ENCODE data around the gene SNAP25. TPM values are rescaled to one million over a fixed set of nuclear protein-coding genes. Genes with fewer than 3 reads are reported as not detected.
A peak's percentile ranks its signal among the peaks of the same experiment; 100 is the strongest.

The SNAP25 gene
- total RNA-seq, 1 experiment from 2014 or later, result 0.39 TPM

DNA sequence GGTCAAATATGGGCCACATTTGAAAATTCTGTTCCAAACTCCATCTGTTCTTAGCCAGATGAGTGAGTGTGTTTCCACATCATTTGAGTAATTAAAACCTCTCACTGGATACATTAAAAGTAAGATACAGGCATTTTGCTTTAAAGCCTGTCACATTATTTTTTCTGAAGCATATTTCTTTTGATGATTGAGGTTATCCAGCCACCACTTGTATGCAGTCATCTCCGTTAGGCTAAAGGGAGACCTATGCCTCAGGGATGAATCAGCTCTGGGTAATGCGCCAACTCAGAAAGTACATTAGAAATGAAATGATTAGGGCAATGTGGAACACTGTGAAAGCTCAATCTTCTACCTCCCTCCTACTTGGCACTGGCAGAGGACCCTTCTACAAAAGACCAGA, 90.7 kb downstream of the SNAP25 start:
- ATAC-seq (peak; percentile 70; the same call in 1 of the 2 replicates), DNase-seq (ENCODE audit: low read depth, low spot score) (no peak)
- Histone ChIP-seq H4K20me1 (ENCODE audit: insufficient read depth) (no peaks in the 10 kb centered on the region), H3K9me2 (ENCODE audit: insufficient read depth) (no peaks in the 10 kb centered on the region), H2AFZ (ENCODE audit: low read depth, low read length, poor library complexity, severe bottlenecking) (no peak overlapping the region), H3K9ac (ENCODE audit: low read length) (no peak overlapping the region), H3K27me3 (ENCODE audit: insufficient read depth, low read length) (peaks cover 27% of the 10 kb centered on the region), H3K79me2 (ENCODE audit: insufficient read depth, low read length) (no peaks in the 10 kb centered on the region), H3K4me3 (replicated peaks in 1 of 2; ENCODE audit: low read depth in 1 of 2, low read length in 2 of 2) (no peak overlapping the region), H3K4me2 (ENCODE audit: low read length) (peak overlapping the region; percentile 10; the same call in 1 of the 2 replicates), H3K27ac (ENCODE audit: low read depth, low read length) (no peak overlapping the region), H3K9me3 (ENCODE audit: control insufficient read depth in 1 of 2, insufficient read depth in 1 of 2, low read depth in 1 of 2, low read length in 2 of 2) (no peaks in the 10 kb centered on the region), H3K4me1 (ENCODE audit: control insufficient read depth in 1 of 2, insufficient read depth in 2 of 2, low read length in 2 of 2) (peaks cover 0 to 7% of the 10 kb centered on the region in 2 experiments; a peak in 3 of 4 replicates), H3K36me3 (ENCODE audit: control insufficient read depth in 1 of 2, insufficient read depth in 2 of 2, low read length in 2 of 2) (no peaks in the 10 kb centered on the region)
- ChIA-PET POLR2A (no interaction called here), RAD21 (ENCODE audit: low non-redundant PET in 1 of 2, low total read pairs in 2 of 2, uncharacterized antibody in 2 of 2, unreplicated experiment in 2 of 2) (no interaction called here), CTCF (no interaction called here)
- no peak for TF ChIP-seq ZNF274 (IDR thresholded peaks at IDR 0.05; ENCODE audit: low read depth, low read length)
- peak; percentile 29; the same call in 1 of the 2 replicates for TF ChIP-seq FOSL1 (IDR thresholded peaks at IDR 0.05; ENCODE audit: low read depth)
- TF ChIP-seq YY1 (IDR thresholded peaks at IDR 0.05; ENCODE audit: extremely low read depth, insufficient replicate concordance, low read depth, low read length), result no peak
- BruUV-seq (replicated peaks), result no TSS peak
- intact Hi-C loops (cut with micrococcal nuclease), result no loop called here

DNA sequence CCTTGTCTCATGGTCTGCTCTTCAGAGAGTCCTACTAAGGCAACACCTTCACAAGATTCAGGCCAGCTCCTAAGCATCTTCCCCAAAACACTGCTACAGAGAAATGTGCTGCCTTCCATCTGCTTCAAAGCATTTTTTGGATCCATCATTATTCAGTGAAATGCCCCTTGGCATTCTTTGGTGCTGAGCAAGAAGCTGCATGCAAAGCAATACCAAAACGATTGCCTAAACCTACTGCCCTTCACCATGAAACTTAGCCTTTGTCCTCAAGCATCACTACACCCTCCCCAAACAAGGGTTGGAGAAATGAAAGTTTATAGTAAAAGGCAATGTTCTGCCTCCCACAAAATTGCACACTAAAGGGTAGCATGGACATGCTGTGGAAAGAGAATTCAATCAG, 93.5 kb downstream of the SNAP25 start:
- no TSS peak for BruUV-seq (replicated peaks)
- no peak for TF ChIP-seq ZFX (IDR thresholded peaks at IDR 0.05)
- no peak for TF ChIP-seq ZNF274 (IDR thresholded peaks at IDR 0.05; ENCODE audit: low read depth, low read length)
- no peak for TF ChIP-seq EGR1 (IDR thresholded peaks at IDR 0.05; ENCODE audit: low read depth)
- no peak for TF ChIP-seq POLR2AphosphoS5 (IDR thresholded peaks at IDR 0.05; ENCODE audit: low read depth, low read length)
- no peak for TF ChIP-seq FOSL1 (IDR thresholded peaks at IDR 0.05; ENCODE audit: low read depth)
- TF ChIP-seq CTCF (IDR thresholded peaks at IDR 0.05 in 2 of 3, conservative IDR thresholded peaks at IDR 0.05 in 1 of 3; ENCODE audit: borderline replicate concordance in 1 of 3, insufficient read depth in 1 of 3, low read depth in 2 of 3, low read length in 2 of 3), result no peak
- TF ChIP-seq SP1 (IDR thresholded peaks at IDR 0.05; ENCODE audit: low read depth), result no peak
- TF ChIP-seq SIN3A (IDR thresholded peaks at IDR 0.05; ENCODE audit: low read depth), result no peak
- no peak for TF ChIP-seq CBX3 (IDR thresholded peaks at IDR 0.05; ENCODE audit: low read depth)
- TF ChIP-seq ELF1 (IDR thresholded peaks at IDR 0.05; ENCODE audit: borderline replicate concordance, low read depth), result no peak
- TF ChIP-seq CEBPB (IDR thresholded peaks at IDR 0.05; ENCODE audit: low read depth), result no peak
- TF ChIP-seq TCF7L2 (IDR thresholded peaks at IDR 0.05; ENCODE audit: borderline replicate concordance, extremely low read depth, insufficient read depth, insufficient read length), result no peak
- no peak for TF ChIP-seq JUND (IDR thresholded peaks at IDR 0.05)
- TF ChIP-seq REST (IDR thresholded peaks at IDR 0.05; ENCODE audit: low read depth), result no peak
- TF ChIP-seq YY1 (IDR thresholded peaks at IDR 0.05; ENCODE audit: extremely low read depth, insufficient replicate concordance, low read depth, low read length), result no peak
- TF ChIP-seq EZH2 (IDR thresholded peaks at IDR 0.05), result no peak
- no peak for TF ChIP-seq POLR2A (IDR thresholded peaks at IDR 0.05; ENCODE audit: borderline replicate concordance, extremely low read depth, insufficient read depth, insufficient read length)

More for the DNA sequence above, 93.5 kb downstream of the SNAP25 start:
- Histone ChIP-seq H3K4me2 (ENCODE audit: low read length) (no peak overlapping the region), H3K79me2 (ENCODE audit: insufficient read depth, low read length) (no peaks in the 10 kb centered on the region), H3K36me3 (ENCODE audit: control insufficient read depth in 1 of 2, insufficient read depth in 2 of 2, low read length in 2 of 2) (no peaks in the 10 kb centered on the region), H3K9me2 (ENCODE audit: insufficient read depth) (no peaks in the 10 kb centered on the region), H3K4me3 (replicated peaks in 1 of 2; ENCODE audit: low read depth in 1 of 2, low read length in 2 of 2) (no peak overlapping the region), H2AFZ (ENCODE audit: low read depth, low read length, poor library complexity, severe bottlenecking) (no peak overlapping the region), H3K9ac (ENCODE audit: low read length) (no peak overlapping the region), H3K27me3 (ENCODE audit: insufficient read depth, low read length) (peaks cover 31% of the 10 kb centered on the region; the same call in 1 of the 2 replicates), H4K20me1 (ENCODE audit: insufficient read depth) (no peaks in the 10 kb centered on the region), H3K9me3 (ENCODE audit: control insufficient read depth in 1 of 2, insufficient read depth in 1 of 2, low read depth in 1 of 2, low read length in 2 of 2) (no peaks in the 10 kb centered on the region), H3K27ac (ENCODE audit: low read depth, low read length) (no peak overlapping the region), H3K4me1 (ENCODE audit: control insufficient read depth in 1 of 2, insufficient read depth in 2 of 2, low read length in 2 of 2) (peaks cover 0 to 7% of the 10 kb centered on the region in 2 experiments; a peak in 3 of 4 replicates)
- ChIA-PET POLR2A (no interaction called here), RAD21 (ENCODE audit: low non-redundant PET in 1 of 2, low total read pairs in 2 of 2, uncharacterized antibody in 2 of 2, unreplicated experiment in 2 of 2) (no interaction called here), CTCF (no interaction called here)
- intact Hi-C loops (cut with micrococcal nuclease), result no loop called here
- DNase-seq (ENCODE audit: low read depth, low spot score) (no peak), ATAC-seq (no peak)
